Nephron (organoid): Measurements from ENCODE around the gene BPIFB4.
A peak's percentile ranks its signal among the peaks of the same experiment; 100 is the strongest.
"Not testable (repeated sequence)": the region's sequence is repeated elsewhere in the genome, so short reads cannot be mapped to it uniquely, and the experiment has no call there.

Source experiments
- H3K27ac Mint-ChIP-seq, 3 experiments: 2 replicates each; pipeline ENCODE4 v1.8.0; 2020; ENCODE audit warnings: mixed read lengths in 3 of 3, mild to moderate bottlenecking in 2 of 3, moderate library complexity in 1 of 3
- H3K27me3 Mint-ChIP-seq: 2 replicates; pipeline ENCODE4 v1.8.0; 2021; ENCODE audit warnings: low read depth, mild to moderate bottlenecking, moderate library complexity, mixed read lengths
- H3K36me3 Mint-ChIP-seq: 2 replicates; pipeline ENCODE4 v1.8.0; 2020; ENCODE audit warnings: low read depth, mixed read lengths
- H3K4me1 Mint-ChIP-seq: 2 replicates; pipeline ENCODE4 v1.8.0; 2020; ENCODE audit warnings: mixed read lengths
- H3K4me3 Mint-ChIP-seq, 3 experiments: 2 replicates each; pipeline ENCODE4 v1.8.0; 2020; ENCODE audit warnings: mild to moderate bottlenecking in 3 of 3, mixed read lengths in 3 of 3, moderate library complexity in 2 of 3
- H3K9me3 Mint-ChIP-seq: 2 replicates; pipeline ENCODE4 v1.8.0; 2020; ENCODE audit warnings: mixed read lengths
- TF ChIP-seq, protein P1 (sequence below), 3 experiments: fragments of 200-600 bp; sonication (generic); IDR thresholded peaks; one replicate each; pipeline ENCODE4 v1.5.0; 2021; ENCODE audit warnings: antibody characterized with exemption in 3 of 3; ENCODE audit not compliant: unreplicated experiment in 3 of 3

BPIFB4 gene

DNA sequence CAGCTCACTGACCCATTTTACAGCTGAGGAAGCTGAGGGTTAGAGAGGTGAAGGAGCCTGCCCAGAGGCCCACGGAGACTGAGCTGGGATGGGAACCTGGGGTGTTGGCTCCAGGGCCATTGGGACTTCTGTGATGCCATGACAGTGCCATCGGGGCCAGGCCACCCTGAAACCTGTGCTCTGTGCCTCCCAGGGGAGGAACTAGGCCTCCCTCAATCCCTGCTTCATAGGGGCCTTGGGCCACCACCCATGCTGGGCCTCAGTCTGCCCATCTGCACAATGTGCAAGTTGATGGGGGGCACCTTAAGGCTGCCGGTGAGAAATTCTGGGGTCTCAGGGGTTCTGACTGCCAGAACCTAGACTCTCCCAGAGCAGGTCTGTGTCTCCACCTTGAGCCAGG lies 24.9 kb downstream of the BPIFB4 start:
- peaks cover 9% of the 10 kb centered on the region for H3K4me1 Mint-ChIP-seq
- H3K9me3 Mint-ChIP-seq: no peaks in the 10 kb centered on the region
- H3K27ac Mint-ChIP-seq: no peak overlapping the region
- H3K36me3 Mint-ChIP-seq: no peaks in the 10 kb centered on the region
- H3K4me3 Mint-ChIP-seq: no peak overlapping the region
- TF ChIP-seq, protein P1, sequence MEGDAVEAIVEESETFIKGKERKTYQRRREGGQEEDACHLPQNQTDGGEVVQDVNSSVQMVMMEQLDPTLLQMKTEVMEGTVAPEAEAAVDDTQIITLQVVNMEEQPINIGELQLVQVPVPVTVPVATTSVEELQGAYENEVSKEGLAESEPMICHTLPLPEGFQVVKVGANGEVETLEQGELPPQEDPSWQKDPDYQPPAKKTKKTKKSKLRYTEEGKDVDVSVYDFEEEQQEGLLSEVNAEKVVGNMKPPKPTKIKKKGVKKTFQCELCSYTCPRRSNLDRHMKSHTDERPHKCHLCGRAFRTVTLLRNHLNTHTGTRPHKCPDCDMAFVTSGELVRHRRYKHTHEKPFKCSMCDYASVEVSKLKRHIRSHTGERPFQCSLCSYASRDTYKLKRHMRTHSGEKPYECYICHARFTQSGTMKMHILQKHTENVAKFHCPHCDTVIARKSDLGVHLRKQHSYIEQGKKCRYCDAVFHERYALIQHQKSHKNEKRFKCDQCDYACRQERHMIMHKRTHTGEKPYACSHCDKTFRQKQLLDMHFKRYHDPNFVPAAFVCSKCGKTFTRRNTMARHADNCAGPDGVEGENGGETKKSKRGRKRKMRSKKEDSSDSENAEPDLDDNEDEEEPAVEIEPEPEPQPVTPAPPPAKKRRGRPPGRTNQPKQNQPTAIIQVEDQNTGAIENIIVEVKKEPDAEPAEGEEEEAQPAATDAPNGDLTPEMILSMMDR (IDR thresholded peaks at IDR 0.05; ENCODE audit: unreplicated experiment in 3 of 3): no peak
- H3K27me3 Mint-ChIP-seq: peaks cover 34% of the 10 kb centered on the region

DNA sequence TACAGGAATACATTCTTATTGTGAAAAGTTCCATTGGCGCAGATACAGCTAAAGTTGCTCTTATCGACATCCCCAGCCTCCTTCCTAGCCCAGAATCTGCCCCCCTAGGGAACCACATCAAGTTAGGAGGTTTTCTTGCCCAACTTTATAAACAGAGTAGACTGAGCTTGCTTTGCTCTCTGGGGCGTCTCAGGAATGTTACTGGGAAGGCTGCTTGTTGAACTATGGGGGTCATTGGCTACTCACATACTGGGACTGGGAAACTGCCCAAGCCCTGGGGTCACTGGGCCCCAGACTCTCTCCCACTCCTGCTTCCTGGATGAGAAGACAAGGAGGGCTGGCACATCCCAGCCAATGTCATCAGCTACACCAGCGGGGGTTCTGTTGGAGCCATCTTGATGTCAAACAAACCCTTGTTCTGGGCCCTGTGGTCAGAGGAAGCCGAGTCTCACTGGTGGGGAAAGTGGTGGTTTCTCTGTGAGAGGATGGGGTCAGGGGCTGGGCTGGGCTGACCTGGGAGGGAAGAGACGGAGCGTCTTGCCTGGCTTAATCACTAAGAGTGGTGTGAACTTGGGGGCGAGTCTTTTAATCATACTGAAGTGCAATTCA lies 26.0 kb downstream of the BPIFB4 start:
- H3K27me3 Mint-ChIP-seq: peaks cover 26% of the 10 kb centered on the region
- peaks cover 9% of the 10 kb centered on the region for H3K4me1 Mint-ChIP-seq
- TF ChIP-seq, protein P1 (IDR thresholded peaks at IDR 0.05; ENCODE audit: unreplicated experiment in 3 of 3): no peak
- H3K27ac Mint-ChIP-seq: peak overlapping the region in 2 of 3 experiments; percentile 12 to 44
- no peaks in the 10 kb centered on the region for H3K9me3 Mint-ChIP-seq
- no peaks in the 10 kb centered on the region for H3K36me3 Mint-ChIP-seq
- no peak overlapping the region for H3K4me3 Mint-ChIP-seq

DNA sequence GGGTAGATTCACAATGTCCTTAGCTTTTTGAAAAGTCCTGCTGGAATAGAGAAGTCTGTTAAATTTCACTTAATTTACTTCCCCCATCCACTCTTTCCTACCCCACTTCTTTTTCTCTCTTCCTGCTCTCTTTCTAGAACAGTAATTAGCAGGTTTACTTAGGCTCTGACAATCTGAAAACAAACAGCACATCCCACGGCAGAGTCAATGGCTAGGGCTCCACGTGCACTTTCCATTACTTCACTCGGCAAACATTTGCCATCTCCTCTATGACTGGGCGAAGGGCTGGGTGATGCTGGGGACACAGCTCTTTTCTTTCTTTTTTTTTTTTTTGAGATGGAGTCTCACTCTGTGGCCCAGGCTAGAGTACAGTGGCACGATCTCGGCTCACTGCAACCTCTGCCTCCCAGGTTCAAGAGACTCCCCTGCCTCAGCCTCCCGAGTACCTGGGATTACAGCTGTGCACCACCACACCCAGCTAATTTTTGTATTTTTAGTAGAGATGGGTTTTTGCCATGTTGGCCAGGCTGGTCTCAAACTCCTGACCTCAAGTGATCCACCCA lies 26.7 kb downstream of the BPIFB4 start:
- H3K4me1 Mint-ChIP-seq, H3K4me3 Mint-ChIP-seq, H3K9me3 Mint-ChIP-seq, H3K36me3 Mint-ChIP-seq: not testable (repeated sequence)
- Mint-ChIP-seq H3K27ac (peak overlapping the region in 1 of 3 experiments; percentile 44), H3K27me3 (peaks cover 25% of the 10 kb centered on the region)

DNA sequence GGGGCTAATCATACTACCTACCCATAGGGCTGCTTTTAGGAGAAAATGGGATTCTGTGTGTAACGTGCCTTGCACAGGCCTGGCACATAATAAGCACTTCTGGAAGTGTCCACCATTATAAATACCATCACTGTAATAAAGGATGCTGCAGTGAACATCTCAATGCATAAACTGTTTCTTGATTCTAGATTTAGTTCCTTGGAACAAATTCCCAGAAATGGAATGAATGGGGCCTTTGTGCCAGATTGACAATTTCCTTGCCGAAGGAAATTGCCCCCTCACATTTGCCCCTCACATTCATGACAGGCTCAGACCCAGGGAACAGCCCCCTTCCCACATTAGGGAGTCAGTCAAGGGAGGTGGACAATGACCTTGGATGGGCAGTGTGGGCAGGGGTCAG lies 29.2 kb downstream of the BPIFB4 start:
- TF ChIP-seq, protein P1 (IDR thresholded peaks at IDR 0.05; ENCODE audit: unreplicated experiment in 3 of 3): no peak
- Mint-ChIP-seq H3K4me3 (no peak overlapping the region), H3K9me3 (peaks cover 4% of the 10 kb centered on the region), H3K36me3 (no peaks in the 10 kb centered on the region), H3K4me1 (peaks cover 9% of the 10 kb centered on the region), H3K27ac (no peak overlapping the region), H3K27me3 (peaks cover 14% of the 10 kb centered on the region)

DNA sequence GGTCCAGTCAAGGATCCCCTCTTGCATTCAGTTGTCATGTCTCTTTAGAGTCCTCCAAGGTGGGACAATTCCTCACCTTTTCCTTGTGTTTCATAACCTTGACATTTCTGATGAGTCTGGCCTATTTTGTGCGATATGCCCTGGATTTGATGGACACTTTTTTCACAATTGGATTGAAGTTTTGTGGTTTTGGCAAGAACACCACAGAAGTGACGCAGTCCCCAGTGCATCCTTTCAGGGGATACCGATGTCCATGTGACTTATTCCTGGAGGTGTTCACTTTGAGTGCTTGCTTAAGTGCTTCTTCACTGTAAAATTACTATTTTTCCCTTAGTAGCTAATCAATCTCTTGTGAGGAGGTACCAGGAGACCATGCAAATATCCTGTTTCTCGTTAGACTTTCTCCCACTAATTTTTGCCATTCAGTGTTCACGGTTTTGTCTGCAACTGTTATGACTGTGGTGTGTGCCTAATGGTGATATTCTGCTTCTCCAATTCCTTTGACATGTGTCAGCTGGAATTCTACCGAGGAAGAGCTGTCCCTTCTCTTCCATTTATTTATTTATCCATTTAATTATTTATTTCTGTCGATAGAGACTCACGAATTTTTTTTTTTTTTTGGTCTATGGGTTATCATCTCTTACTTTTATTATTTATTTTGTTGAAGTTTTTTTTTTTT lies 30.8 kb downstream of the BPIFB4 start:
- no peak overlapping the region for H3K4me3 Mint-ChIP-seq
- no peak overlapping the region for H3K27ac Mint-ChIP-seq
- no peaks in the 10 kb centered on the region for H3K36me3 Mint-ChIP-seq
- peaks cover 10% of the 10 kb centered on the region for H3K27me3 Mint-ChIP-seq
- TF ChIP-seq, protein P1 (IDR thresholded peaks at IDR 0.05; ENCODE audit: unreplicated experiment in 3 of 3): no peak
- H3K9me3 Mint-ChIP-seq: peaks cover 10% of the 10 kb centered on the region
- H3K4me1 Mint-ChIP-seq: peaks cover 3% of the 10 kb centered on the region

DNA sequence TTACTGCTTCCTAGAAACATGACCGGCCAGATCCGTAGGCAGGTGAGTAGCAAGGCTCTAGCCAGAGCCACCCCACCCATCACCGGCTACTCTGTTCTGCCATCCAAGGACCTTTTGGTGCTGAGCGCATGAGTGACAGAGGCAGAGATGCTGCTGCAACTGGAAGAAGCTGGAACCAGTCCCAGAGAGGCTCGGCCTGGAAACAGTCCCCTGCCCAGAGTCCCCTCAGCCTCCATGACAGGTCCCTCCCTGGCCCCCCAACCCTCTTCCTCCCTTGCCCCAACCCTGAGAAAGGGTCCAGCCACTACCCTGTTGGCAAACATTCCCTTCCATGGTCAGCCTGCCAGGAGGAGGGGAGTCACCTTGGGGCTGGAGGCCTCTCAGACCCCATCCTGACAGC lies 31.9 kb downstream of the BPIFB4 start:
- Mint-ChIP-seq H3K9me3 (peaks cover 12% of the 10 kb centered on the region), H3K36me3 (peaks cover 1% of the 10 kb centered on the region), H3K27me3 (peaks cover 8% of the 10 kb centered on the region), H3K4me3 (no peak overlapping the region), H3K27ac (no peak overlapping the region), H3K4me1 (no peaks in the 10 kb centered on the region)
- TF ChIP-seq, protein P1 (IDR thresholded peaks at IDR 0.05; ENCODE audit: unreplicated experiment in 3 of 3): no peak
